Islet precursor cell (in vitro differentiated cells): ENCODE results near the gene ARSD.
A peak's percentile ranks its signal among the peaks of the same experiment; 100 is the strongest.
"Not testable (repeated sequence)": the region's sequence is repeated elsewhere in the genome, so short reads cannot be mapped to it uniquely, and the experiment has no call there.

Experiments
- DNase-seq: peaks from one replicate; pipeline ENCODE4 v3.0.0-alpha.2; 2018

The ARSD gene

GRCh38 chrX:2928583-2929434, at the start of gene ARSD:
Gene ARSD, minus strand, starts transcription at chrX:2929339. Its CDS starts 64 bp downstream, at chrX:2929275.
- DNase-seq = peak; percentile 98

GRCh38 chrX:2978639-2979038, 49.5 kb upstream of the ARSD start:
- DNase-seq = not testable (repeated sequence)

- DNase-seq = no peak
Measured at GRCh38 chrX:2974961-2975360, 45.8 kb upstream of the ARSD start.

GRCh38 chrX:2972391-2972790, 43.3 kb upstream of the ARSD start:
- DNase-seq = no peak

GRCh38 chrX:2969021-2969420, 39.9 kb upstream of the ARSD start:
- no peak for DNase-seq

GRCh38 chrX:2967998-2968909, 39.1 kb upstream of the ARSD start:
- peak; percentile 96 for DNase-seq

- no peak for DNase-seq
Measured at GRCh38 chrX:2967584-2967983, 38.4 kb upstream of the ARSD start.

- DNase-seq = no peak
Measured at GRCh38 chrX:2967012-2967411, 37.9 kb upstream of the ARSD start.

- no peak for DNase-seq
Measured at GRCh38 chrX:2965965-2966364, 36.8 kb upstream of the ARSD start.

GRCh38 chrX:2963992-2964794, 35.1 kb upstream of the ARSD start:
- peak; percentile 87 for DNase-seq

GRCh38 chrX:2963449-2963848, 34.3 kb upstream of the ARSD start:
- peak; percentile 42 for DNase-seq

- DNase-seq = peak; percentile 59
Measured at GRCh38 chrX:2962381-2962780, 33.2 kb upstream of the ARSD start.

GRCh38 chrX:2960861-2961515, 31.8 kb upstream of the ARSD start:
- peak; percentile 56 for DNase-seq

GRCh38 chrX:2958199-2958598, 29.1 kb upstream of the ARSD start:
- DNase-seq = no peak

GRCh38 chrX:2955838-2956237, 26.7 kb upstream of the ARSD start:
- no peak for DNase-seq

GRCh38 chrX:2955281-2955680, 26.1 kb upstream of the ARSD start:
- DNase-seq = peak; percentile 29

GRCh38 chrX:2954541-2954940, 25.4 kb upstream of the ARSD start:
- DNase-seq = peak; percentile 9

GRCh38 chrX:2937942-2938341, 8.8 kb upstream of the ARSD start:
- DNase-seq = not testable (repeated sequence)

- DNase-seq = no peak
Measured at GRCh38 chrX:2934715-2935710, 5.9 kb upstream of the ARSD start.

GRCh38 chrX:2933125-2933900, 4.2 kb upstream of the ARSD start:
- DNase-seq = no peak
